Stimulated activated CD4-positive, alpha-beta T cell treated with anti-CD3 and anti-CD28 coated beads, Interleukin-1b, Interleukin-23, amount 100 ng/mL, for 24 hours (primary cell): Measurements from ENCODE around the gene STX5.
"Not testable (repeated sequence)": the region's sequence is repeated elsewhere in the genome, so short reads cannot be mapped to it uniquely, and the experiment has no call there.

Source experiments
- DNase-seq, 4 experiments: peaks; one replicate each; pipeline ENCODE4 v3.0.0-alpha.2; 2020; ENCODE audit warnings: low read depth in 4 of 4, low spot score in 1 of 4

STX5 gene

GRCh38 chr11:62854825-62855570 lies 23.1 kb upstream of the STX5 start:
- DNase-seq: no peak

- DNase-seq: no peak
Measured at GRCh38 chr11:62854013-62854824, 22.4 kb upstream of the STX5 start.

DNA sequence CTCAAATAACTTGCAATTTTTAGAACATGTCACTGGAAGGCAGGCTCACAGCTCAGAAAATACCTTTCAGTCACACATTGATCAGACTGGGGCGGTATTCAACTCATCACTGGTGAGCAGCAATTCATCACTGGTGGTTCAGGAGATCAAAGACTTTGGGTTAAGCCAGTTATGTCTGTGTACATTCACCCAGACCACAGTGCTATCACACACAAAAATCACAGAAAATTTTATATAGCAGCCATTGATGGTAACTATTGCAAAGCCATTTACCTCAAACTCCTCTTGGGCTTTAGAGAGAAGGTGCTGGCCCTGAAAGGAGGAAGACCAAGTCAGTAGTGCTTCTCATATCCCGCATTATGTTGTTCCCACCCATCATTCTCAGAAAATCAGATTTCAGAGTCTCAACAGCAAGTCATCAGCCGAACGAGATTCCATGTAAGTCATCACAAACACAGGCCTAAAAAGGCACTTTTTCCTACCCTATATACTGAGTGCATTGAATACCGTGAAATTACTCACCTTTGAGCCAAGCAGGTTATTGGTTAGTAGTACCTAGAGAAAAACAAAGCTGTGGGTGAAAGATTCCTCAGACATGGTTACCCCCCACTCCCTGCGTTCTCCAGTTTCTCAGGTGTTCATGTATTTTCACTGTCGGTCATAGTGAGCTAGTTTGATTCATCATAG lies 21.6 kb upstream of the STX5 start:
- DNase-seq: no peak

GRCh38 chr11:62852523-62853188 lies 20.8 kb upstream of the STX5 start:
- DNase-seq: no peak

GRCh38 chr11:62851807-62852522 lies 20.1 kb upstream of the STX5 start:
- DNase-seq: no peak

DNA sequence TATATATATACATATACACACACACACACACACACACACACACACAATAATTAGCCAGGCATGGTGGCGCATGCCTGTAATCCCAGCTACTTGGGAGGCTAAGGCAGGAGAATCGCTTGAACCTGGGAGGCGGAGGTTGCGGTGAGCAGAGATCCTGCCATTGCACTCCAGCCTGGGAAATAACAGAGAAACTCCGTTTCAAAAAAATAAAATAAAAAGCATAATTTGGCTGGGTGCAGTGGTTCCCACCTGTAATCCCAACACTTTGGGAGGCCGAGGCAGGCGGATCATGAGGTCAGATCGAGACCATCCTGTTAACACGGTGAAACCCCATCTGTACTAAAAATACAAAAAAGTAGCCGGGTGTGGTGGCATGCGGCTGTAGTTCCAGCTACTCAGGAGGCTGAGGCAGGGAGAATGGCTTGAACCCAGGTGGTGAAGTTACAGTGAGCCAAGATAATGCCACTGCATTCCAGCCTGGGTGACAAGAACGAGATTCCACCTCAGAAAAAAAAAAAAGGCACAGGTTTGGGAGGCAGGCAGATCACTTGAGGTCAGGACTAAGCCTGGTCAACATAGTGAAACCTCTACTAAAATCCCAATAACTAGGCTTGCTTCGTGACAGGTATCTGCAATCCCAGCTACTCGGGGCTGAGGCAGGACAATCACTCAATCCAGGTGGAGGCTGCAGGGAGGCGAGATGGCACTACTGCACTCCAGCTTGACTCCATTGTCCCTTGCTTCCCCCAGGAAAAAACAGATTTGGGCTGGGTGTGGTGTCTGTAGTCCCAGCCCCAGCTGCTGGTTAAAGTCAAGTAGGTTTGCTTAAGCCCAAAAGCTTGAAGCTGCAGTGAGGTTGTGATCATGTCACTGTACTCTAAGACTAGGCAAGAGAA lies 19.3 kb upstream of the STX5 start:
- DNase-seq: no peak

GRCh38 chr11:62847767-62848314 lies 16.0 kb upstream of the STX5 start:
- DNase-seq: no peak

DNA sequence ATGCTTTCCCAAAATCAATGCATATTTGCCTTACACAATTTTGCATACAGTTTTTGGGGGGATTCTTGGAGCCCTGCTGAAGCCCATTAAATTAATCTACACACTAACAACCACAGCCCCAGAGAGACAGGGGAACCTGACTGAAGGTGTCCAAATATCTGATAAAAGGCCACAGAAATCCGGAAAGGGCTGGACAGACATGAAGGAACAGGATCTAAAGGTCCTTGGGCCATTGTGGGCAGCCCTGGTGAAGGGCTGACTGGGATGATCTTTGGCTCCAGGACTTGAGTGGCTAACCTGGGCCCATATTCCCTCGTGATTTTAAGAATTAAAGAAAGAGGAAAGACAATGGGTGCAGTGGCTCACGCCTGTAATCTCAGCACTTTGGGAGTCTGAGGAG lies 14.3 kb upstream of the STX5 start:
- DNase-seq: no peak

DNA sequence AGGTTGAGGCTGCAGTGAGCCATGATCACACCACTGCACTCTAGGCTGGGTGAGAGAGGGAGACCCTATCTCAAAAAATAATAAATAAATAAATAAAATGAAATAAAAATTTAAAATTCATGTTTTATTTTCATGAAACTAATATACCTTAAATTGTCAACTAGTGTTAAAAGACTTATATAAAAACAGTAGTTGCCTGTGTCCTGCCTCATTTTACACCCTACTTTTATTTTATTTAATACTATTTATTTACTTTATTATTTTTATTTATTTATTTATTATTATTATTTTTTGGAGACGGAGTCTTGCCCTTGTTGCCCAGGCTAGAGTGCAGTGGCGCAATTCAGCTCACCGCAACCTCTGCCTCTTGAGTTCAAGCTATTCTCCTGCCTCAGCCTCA lies 12.3 kb upstream of the STX5 start:
- no peak for DNase-seq

GRCh38 chr11:62843466-62843865 lies 11.6 kb upstream of the STX5 start:
- no peak for DNase-seq

GRCh38 chr11:62842891-62843290 lies 11.0 kb upstream of the STX5 start:
- DNase-seq: not testable (repeated sequence)

GRCh38 chr11:62842171-62842741 lies 10.4 kb upstream of the STX5 start:
- DNase-seq: no peak

- DNase-seq: peak in 3 of 4 experiments; percentile 64 to 76 (median 71)
Measured at GRCh38 chr11:62841361-62842170, 9.7 kb upstream of the STX5 start.

GRCh38 chr11:62840721-62841360 lies 9.0 kb upstream of the STX5 start:
- DNase-seq: peak in 3 of 4 experiments; percentile 69 to 79 (median 77)

- peak in 3 of 4 experiments; percentile 75 to 85 (median 81) for DNase-seq
Measured at GRCh38 chr11:62839050-62839945, 7.4 kb upstream of the STX5 start, which contains the start of gene WDR74. TSS of gene WDR74 (minus strand) at chr11:62839590. CDS start at chr11:62839570, 20 bp downstream.

- no peak for DNase-seq
Measured at GRCh38 chr11:62835336-62835735, 3.5 kb upstream of the STX5 start.
